HepG2 (cell line): Measurements from ENCODE around the gene OR6T1. TPM values are rescaled to one million over a fixed set of nuclear protein-coding genes. Genes with fewer than 3 reads are reported as not detected.

Experiments used
- ATAC-seq: fragments of 200-7000 bp; cut with Tn5 transposase; 3 replicates; pipeline ENCODE4 v1.9.1; 2020; ENCODE audit warnings: mild to moderate bottlenecking, moderate library complexity
- BruUV-seq: library from RNA; stranded (reverse); fragments of 400-500 nt; replicated peaks from 2 replicates; lab custom pipeline; 2021; lab: Mats Ljungman, UMichigan
- CTCF ChIA-PET: fragments of 300-600 bp; formaldehyde crosslinking; extraction: SDS; loops from one replicate; lab custom pipeline; 2021; ENCODE audit warnings: low total read pairs, inconsistent platforms, low intra/inter-chr PET ratio; lab: Yijun Ruan, JAX
- POLR2A ChIA-PET: fragments of 350-600 bp; sonication (Branson Sonifier 250); formaldehyde crosslinking; loops from one replicate; lab custom pipeline; 2020; ENCODE audit warnings: antibody characterized with exemption, inconsistent platforms; lab: Yijun Ruan, JAX
- DNase-seq: peaks from one replicate; pipeline ENCODE4 v3.0.0-alpha.2; 2015; ENCODE audit warnings: low spot score
- FAIRE-seq: peaks from 3 replicates; lab custom pipeline; 2011; peaks lifted over from hg19 to GRCh38; lab: Jason Lieb, UNC
- H2AFZ ChIP-seq: one replicate; pipeline ENCODE4 v1.6.1; 2011; ENCODE audit warnings: low read length, inconsistent platforms
- H3K27ac ChIP-seq: fragments of 300-600 bp; 3 replicates; pipeline ENCODE4 v1.8.0; 2011; ENCODE audit warnings: mixed run types, mild to moderate bottlenecking, mixed read lengths, low read length, inconsistent platforms; ENCODE audit not compliant: insufficient read depth; ENCODE audit errors: extremely low read length
- H3K27me3 ChIP-seq, 2 experiments: fragments of 200-600 bp in 1 of 2; 2 replicates in 1 of 2; 3 replicates in 1 of 2; pipeline versions ENCODE4 v1.6.0 to v1.8.0; 2011; ENCODE audit warnings: low read length in 2 of 2, mild to moderate bottlenecking in 2 of 2, moderate library complexity in 2 of 2, inconsistent platforms in 1 of 2; ENCODE audit not compliant: insufficient read depth in 2 of 2, control insufficient read depth in 1 of 2
- H3K36me3 ChIP-seq, 2 experiments: fragments of 200-600 bp in 1 of 2; replicated peaks in 1 of 2; 2 replicates in 1 of 2; 3 replicates in 1 of 2; pipeline versions ENCODE4 v1.5.1 to v1.8.0; 2011; ENCODE audit warnings: low read length in 2 of 2, inconsistent platforms in 1 of 2; ENCODE audit not compliant: insufficient read depth in 2 of 2, control insufficient read depth in 1 of 2
- H3K4me1 ChIP-seq: 2 replicates; pipeline ENCODE4 v1.5.1; 2012; ENCODE audit warnings: low read length, inconsistent platforms; ENCODE audit not compliant: insufficient read depth
- H3K4me2 ChIP-seq: 2 replicates; pipeline ENCODE4 v1.6.0; 2011; ENCODE audit warnings: low read depth, low read length, inconsistent platforms
- H3K4me3 ChIP-seq, 3 experiments: fragments of 200-600 bp in 1 of 3; sonication (generic), shearing (Covaris generic) in 1 of 3; replicated peaks in 1 of 3; 2 replicates each; pipeline ENCODE4 v1.5.1; 2011 to 2016; ENCODE audit warnings: low read length in 3 of 3, inconsistent platforms in 2 of 3, low read depth in 2 of 3, mild to moderate bottlenecking in 2 of 3, control low read depth in 1 of 3, mixed read lengths in 1 of 3; ENCODE audit not compliant: insufficient read depth in 1 of 3
- H3K79me2 ChIP-seq: one replicate; pipeline ENCODE4 v1.6.1; 2011; ENCODE audit warnings: low read length, inconsistent platforms; ENCODE audit not compliant: insufficient read depth
- H3K9ac ChIP-seq: 2 replicates; pipeline ENCODE4 v1.6.0; 2011; ENCODE audit warnings: mild to moderate bottlenecking, low read depth, low read length, inconsistent platforms; ENCODE audit not compliant: insufficient read depth
- H3K9me3 ChIP-seq: 2 replicates; pipeline ENCODE4 v1.5.1; 2012; ENCODE audit warnings: mild to moderate bottlenecking, low read length
- H4K20me1 ChIP-seq: 2 replicates; pipeline ENCODE4 v1.6.0; 2011; ENCODE audit warnings: inconsistent platforms, mild to moderate bottlenecking, low read length, moderate library complexity; ENCODE audit not compliant: insufficient read depth
- BRCA1 ChIP-seq: sonication (generic); formaldehyde crosslinking; IDR thresholded peaks from 2 replicates; pipeline ENCODE4 v1.4.0; 2020; ENCODE audit warnings: missing genetic modification reagents
- FOXP4 ChIP-seq: sonication (generic); formaldehyde crosslinking; IDR thresholded peaks from 2 replicates; pipeline ENCODE4 v1.4.0; 2020; ENCODE audit warnings: missing genetic modification reagents
- GZF1 ChIP-seq: sonication (generic); formaldehyde crosslinking; IDR thresholded peaks from 2 replicates; pipeline ENCODE4 v1.5.1; 2020; ENCODE audit warnings: mild to moderate bottlenecking, missing genetic modification reagents
- IRX3 ChIP-seq: sonication (generic); formaldehyde crosslinking; IDR thresholded peaks from 2 replicates; pipeline ENCODE4 v1.8.1; 2023; ENCODE audit warnings: mild to moderate bottlenecking, low read depth, missing genetic modification reagents, borderline replicate concordance
- KLF9 ChIP-seq: IDR thresholded peaks from 2 replicates; pipeline ENCODE4 v1.6.1; 2016; ENCODE audit warnings: low read depth
- REPIN1 ChIP-seq: sonication (generic); formaldehyde crosslinking; IDR thresholded peaks from 2 replicates; pipeline ENCODE4 v1.8.0; 2022; ENCODE audit warnings: missing genetic modification reagents, low read depth, mild to moderate bottlenecking, borderline replicate concordance
- SMC3 ChIP-seq: IDR thresholded peaks from 2 replicates; pipeline ENCODE4 v1.6.1; 2011; ENCODE audit warnings: low read length, improper control_type of control experiment
- ZFP36L2 ChIP-seq: sonication (generic); formaldehyde crosslinking; IDR thresholded peaks from 2 replicates; pipeline ENCODE4 v1.4.0; 2020; ENCODE audit warnings: missing genetic modification reagents
- ZMAT5 ChIP-seq: sonication (generic); formaldehyde crosslinking; IDR thresholded peaks from 2 replicates; pipeline ENCODE4 v1.5.0; 2020; ENCODE audit warnings: mild to moderate bottlenecking, low read depth, missing genetic modification reagents, borderline replicate concordance
- ZNF263 ChIP-seq: sonication (generic); formaldehyde crosslinking; IDR thresholded peaks from 2 replicates; pipeline ENCODE4 v1.4.0; 2020; ENCODE audit warnings: missing genetic modification reagents
- ZNF329 ChIP-seq: sonication (generic); formaldehyde crosslinking; IDR thresholded peaks from 2 replicates; pipeline ENCODE4 v1.9.0; 2021; ENCODE audit warnings: low read depth, mild to moderate bottlenecking, missing genetic modification reagents
- ZNF362 ChIP-seq: sonication (generic); formaldehyde crosslinking; IDR thresholded peaks from 2 replicates; pipeline ENCODE4 v1.4.0; 2020; ENCODE audit warnings: missing genetic modification reagents, mild to moderate bottlenecking, borderline replicate concordance
- ZNF550 ChIP-seq: sonication (generic); formaldehyde crosslinking; IDR thresholded peaks from 2 replicates; pipeline ENCODE4 v1.4.0; 2020; ENCODE audit warnings: mild to moderate bottlenecking, missing genetic modification reagents, borderline replicate concordance
- ZNF562 ChIP-seq: sonication (generic); formaldehyde crosslinking; IDR thresholded peaks from 2 replicates; pipeline ENCODE4 v1.8.0; 2022; ENCODE audit warnings: missing genetic modification reagents, borderline replicate concordance
- ZNF619 ChIP-seq: sonication (generic); formaldehyde crosslinking; IDR thresholded peaks from 2 replicates; pipeline ENCODE4 v1.4.0; 2020; ENCODE audit warnings: mild to moderate bottlenecking, missing genetic modification reagents
- ZNF839 ChIP-seq: sonication (generic); formaldehyde crosslinking; IDR thresholded peaks from 2 replicates; pipeline ENCODE4 v1.4.0; 2020; ENCODE audit warnings: missing genetic modification reagents, mild to moderate bottlenecking, borderline replicate concordance
- WGBS: methylation state at CpG from one replicate; pipeline ENCODE4 v1.1.6; 2017; ENCODE audit warnings: low lambda C conversion rate; 5-methylcytosine and 5-hydroxymethylcytosine counted together
- in situ Hi-C: cut with HindIII; loops from 2 replicates; pipeline ENCODE4 v1.10.0; 2017; ENCODE audit warnings: low pct_unique_long_range_greater_than_20kb; ENCODE audit not compliant: extremely low pct_ligation_motif_present
- intact Hi-C: fragments of 100-400 bp; cut with micrococcal nuclease; formaldehyde crosslinking; loops from one replicate; pipeline ENCODE4 v1.10.0; 2022; ENCODE audit not compliant: unreplicated experiment
- polyA plus RNA-seq, 8 experiments: library from polyadenylated mRNA; depleted of rRNA in 3 of 8; stranded (reverse) in 7 of 8; unstranded in 1 of 8; fragments of >200 nt; fragmentation: Illumina TruSeq in 4 of 8; extraction: Trizol in 4 of 8; gene quantifications; 2 replicates each; pipeline versions ENCODE4 v1.2.1 to v1.2.3, GENCODE V29; 2011 to 2016; ENCODE audit warnings: low read depth in 4 of 8, missing spikeins in 1 of 8, mixed read lengths in 1 of 8; ENCODE audit not compliant: insufficient read depth in 1 of 8
- total RNA-seq, 5 experiments: library from RNA; depleted of rRNA; stranded (reverse); fragments of >200 nt; fragmentation: Illumina TruSeq; extraction: Trizol; gene quantifications; 2 replicates each; pipeline ENCODE4 v1.2.3, GENCODE V29; 2016; ENCODE audit warnings: low read depth in 1 of 5

OR6T1 gene
- total and polyA plus RNA-seq, 2 of the 13 experiments (the other 11 are each of a cell fraction or from before 2014, with no cell fraction given), result not detected

- Histone ChIP-seq H3K4me3 (no peak overlapping the region), H3K27ac (no peak overlapping the region), H2AFZ (no peak overlapping the region), H3K27me3 (no peaks in the 10 kb centered on the region), H3K36me3 (no peaks in the 10 kb centered on the region), H3K4me1 (no peaks in the 10 kb centered on the region)
- POLR2A ChIA-PET, result no interaction called here
- WGBS, result 4% methylated on average over 3 of the region's 3 CpGs
- BruUV-seq, result no TSS peak
- in situ Hi-C loops, result no loop called here
- CTCF ChIA-PET, result no interaction called here
- TF ChIP-seq ZNF263 (CRISPR knock-in tag) (no peak), ZMAT5 (CRISPR knock-in tag) (no peak)
- TF ChIP-seq, all 625 proteins: peak for 0
- Histone ChIP-seq H3K4me2 (no peak overlapping the region), H4K20me1 (no peaks in the 10 kb centered on the region), H3K79me2 (no peaks in the 10 kb centered on the region), H3K9ac (no peak overlapping the region), H3K9me3 (no peaks in the 10 kb centered on the region)
- intact Hi-C loops, result no loop called here
- ATAC-seq (no peak), FAIRE-seq (no peak), DNase-seq (no peak)
These were observed 38.7 kb downstream of the OR6T1 start for GRCh38 chr11:123904932-123905331.

DNA sequence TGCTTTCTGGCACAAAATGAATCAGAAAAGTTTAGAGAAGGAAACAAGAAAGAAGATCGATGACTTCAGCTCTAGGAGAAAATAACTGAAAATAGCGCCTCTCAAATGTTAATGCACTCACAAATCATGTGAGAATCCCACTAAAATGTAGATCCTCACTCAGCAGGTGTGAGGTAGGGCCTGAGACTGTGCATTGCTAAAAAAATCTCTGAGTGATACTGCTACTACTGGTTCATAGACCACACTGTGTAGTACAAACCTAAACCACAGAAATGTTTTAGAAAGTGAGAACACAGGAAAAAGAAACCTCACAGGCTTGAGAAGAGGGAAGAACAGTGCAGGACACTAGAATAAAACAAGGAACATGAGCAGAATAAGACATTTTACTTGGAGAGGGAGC, 39.7 kb downstream of the OR6T1 start:
- no peak overlapping the region for H3K27ac ChIP-seq
- TF ChIP-seq ZFP36L2 (CRISPR knock-in tag), result no peak
- TF ChIP-seq ZNF550, result no peak
- TF ChIP-seq FOXP4 (CRISPR knock-in tag), result no peak
- no peak for TF ChIP-seq REPIN1 (CRISPR knock-in tag)
- no peak for TF ChIP-seq ZNF562
- no peak for TF ChIP-seq SMC3
- no peak for TF ChIP-seq GZF1
- no peak for TF ChIP-seq IRX3
- TF ChIP-seq ZNF839 (CRISPR knock-in tag), result no peak
- TF ChIP-seq ZNF329, result no peak
- no peak for TF ChIP-seq KLF9
- no peak for TF ChIP-seq ZNF619 (CRISPR knock-in tag)
- TF ChIP-seq BRCA1 (CRISPR knock-in tag), result no peak
- no peak for TF ChIP-seq ZNF362 (CRISPR knock-in tag)
- TF ChIP-seq, all 625 proteins: peak for 0
- no peak overlapping the region for H3K4me3 ChIP-seq
- no peak overlapping the region for H3K9ac ChIP-seq
- no peak overlapping the region for H3K4me2 ChIP-seq
- ChIA-PET POLR2A (no interaction called here), CTCF (no interaction called here)
- no peak for DNase-seq
- H3K27me3 ChIP-seq, result no peaks in the 10 kb centered on the region
- no peak for FAIRE-seq
- no peaks in the 10 kb centered on the region for H4K20me1 ChIP-seq
- H3K9me3 ChIP-seq, result no peaks in the 10 kb centered on the region
- in situ Hi-C loops (no loop called here), intact Hi-C loops (no loop called here)
- 0% methylated on average over 2 of the region's 2 CpGs for WGBS
- BruUV-seq, result no TSS peak
- H3K79me2 ChIP-seq, result no peaks in the 10 kb centered on the region
- no peaks in the 10 kb centered on the region for H3K36me3 ChIP-seq
- ATAC-seq, result no peak
- no peaks in the 10 kb centered on the region for H3K4me1 ChIP-seq
- no peak overlapping the region for H2AFZ ChIP-seq
